IMR-90 (cell line): ENCODE measurements around the gene OR2H1. TPM values are rescaled to one million over a fixed set of nuclear protein-coding genes. Genes with fewer than 3 reads are reported as not detected.

Experiments
- ATAC-seq: fragments of 200-7000 bp; cut with Tn5 transposase; 2 replicates; pipeline ENCODE4 v1.9.1; 2020; ENCODE audit warnings: low read depth, mild to moderate bottlenecking, moderate library complexity
- BruUV-seq: library from RNA; stranded (reverse); fragments of 400-500 nt; replicated peaks from 2 replicates; lab custom pipeline; 2021; lab: Mats Ljungman, UMichigan
- CTCF ChIA-PET: fragments of 300-600 bp; formaldehyde crosslinking; extraction: SDS; loops from one replicate; lab custom pipeline; 2021; ENCODE audit warnings: antibody characterized with exemption; lab: Yijun Ruan, JAX
- POLR2A ChIA-PET: fragments of 300-600 bp; sonication (Branson Sonifier 250); formaldehyde crosslinking; loops from one replicate; lab custom pipeline; 2022; ENCODE audit warnings: antibody characterized with exemption; ENCODE audit not compliant: unreplicated experiment; lab: Charles Lee
- DNase-seq: peaks from one replicate; pipeline ENCODE4 v3.0.0; 2013
- H2AFZ ChIP-seq: replicated peaks from 2 replicates; pipeline ENCODE3; 2013; ENCODE audit warnings: low read length, mild to moderate bottlenecking; ENCODE audit not compliant: poor library complexity
- H2AK5ac ChIP-seq: 2 replicates; pipeline ENCODE4 v1.6.1; 2013; ENCODE audit warnings: low read depth, low read length, inconsistent platforms
- H2AK9ac ChIP-seq: replicated peaks from 2 replicates; pipeline ENCODE3; 2013; ENCODE audit warnings: mild to moderate bottlenecking, low read depth, low read length, moderate library complexity; ENCODE audit not compliant: poor library complexity
- H2BK120ac ChIP-seq: 2 replicates; pipeline ENCODE4 v1.6.1; 2013; ENCODE audit warnings: low read depth, low read length, inconsistent platforms
- H2BK15ac ChIP-seq: 3 replicates; pipeline ENCODE4 v1.6.1; 2013; ENCODE audit warnings: low read depth, low read length, inconsistent platforms
- H2BK20ac ChIP-seq: 2 replicates; pipeline ENCODE4 v1.6.1; 2013; ENCODE audit warnings: low read depth, mild to moderate bottlenecking, inconsistent platforms, low read length, moderate library complexity
- H2BK5ac ChIP-seq: 2 replicates; pipeline ENCODE4 v1.6.1; 2013; ENCODE audit warnings: mild to moderate bottlenecking, low read depth, low read length, inconsistent platforms; ENCODE audit not compliant: poor library complexity, severe bottlenecking
- H3K14ac ChIP-seq: replicated peaks from 2 replicates; pipeline ENCODE4 v1.6.1; 2013; ENCODE audit warnings: low read depth, low read length, inconsistent platforms
- H3K18ac ChIP-seq: 2 replicates; pipeline ENCODE4 v1.6.1; 2013; ENCODE audit warnings: low read depth, low read length, control low read depth
- H3K23ac ChIP-seq: 2 replicates; pipeline ENCODE4 v1.6.1; 2013; ENCODE audit warnings: low read depth, low read length, inconsistent platforms
- H3K27ac ChIP-seq: 2 replicates; pipeline ENCODE4 v1.5.1; 2013; ENCODE audit warnings: mild to moderate bottlenecking, control low read depth, low read length; ENCODE audit not compliant: insufficient read depth
- H3K27me3 ChIP-seq: 2 replicates; pipeline ENCODE4 v1.6.1; 2013; ENCODE audit warnings: low read length; ENCODE audit not compliant: control insufficient read depth, insufficient read depth
- H3K36me3 ChIP-seq: 2 replicates; pipeline ENCODE4 v1.6.1; 2013; ENCODE audit warnings: low read length, mixed read lengths; ENCODE audit not compliant: control insufficient read depth, insufficient read depth
- H3K4ac ChIP-seq: 2 replicates; pipeline ENCODE4 v1.6.1; 2013; ENCODE audit warnings: low read depth, low read length, inconsistent platforms
- H3K4me1 ChIP-seq: 2 replicates; pipeline ENCODE4 v1.6.1; 2013; ENCODE audit warnings: low read length, mixed read lengths; ENCODE audit not compliant: control insufficient read depth, insufficient read depth
- H3K4me2 ChIP-seq: 2 replicates; pipeline ENCODE4 v1.6.1; 2013; ENCODE audit warnings: low read depth, mild to moderate bottlenecking, control low read depth, low read length, moderate library complexity
- H3K4me3 ChIP-seq: 2 replicates; pipeline ENCODE4 v1.5.1; 2013; ENCODE audit warnings: low read depth, mild to moderate bottlenecking, control low read depth, low read length, moderate library complexity; ENCODE audit not compliant: insufficient read depth
- H3K56ac ChIP-seq: 2 replicates; pipeline ENCODE4 v1.6.1; 2013; ENCODE audit warnings: low read length, inconsistent platforms; ENCODE audit not compliant: insufficient read depth; ENCODE audit errors: extremely low read depth
- H3K79me1 ChIP-seq, 2 experiments: 2 replicates each; pipeline ENCODE4 v1.6.1; 2013; ENCODE audit warnings: low read length in 2 of 2, inconsistent platforms in 1 of 2, low read depth in 1 of 2
- H3K9ac ChIP-seq: 2 replicates; pipeline ENCODE4 v1.6.1; 2013; ENCODE audit warnings: low read depth, low read length, control low read depth
- H3K9me1 ChIP-seq: 2 replicates; pipeline ENCODE4 v1.6.1; 2013; ENCODE audit warnings: low read length, inconsistent platforms; ENCODE audit not compliant: insufficient read depth
- H3K9me3 ChIP-seq: 2 replicates; pipeline ENCODE4 v1.6.1; 2013; ENCODE audit warnings: low read length; ENCODE audit not compliant: control insufficient read depth, insufficient read depth
- H4K20me1 ChIP-seq: 2 replicates; pipeline ENCODE4 v1.6.1; 2013; ENCODE audit warnings: low read length, inconsistent platforms; ENCODE audit not compliant: insufficient read depth
- H4K5ac ChIP-seq: 2 replicates; pipeline ENCODE4 v1.6.1; 2013; ENCODE audit warnings: mild to moderate bottlenecking, low read depth, low read length, control low read depth
- H4K8ac ChIP-seq, 2 experiments: 2 replicates each; pipeline ENCODE4 v1.6.1; 2013; ENCODE audit warnings: low read depth in 2 of 2, low read length in 2 of 2, control low read depth in 1 of 2, inconsistent platforms in 1 of 2
- H4K91ac ChIP-seq: 2 replicates; pipeline ENCODE4 v1.6.1; 2013; ENCODE audit warnings: low read depth, low read length, inconsistent platforms; ENCODE audit not compliant: insufficient read depth
- BHLHE40 ChIP-seq: fragments of 150-350 bp; IDR thresholded peaks from 2 replicates; pipeline ENCODE4 v1.6.1; 2016; ENCODE audit warnings: mild to moderate bottlenecking, low read depth, low read length
- CEBPB ChIP-seq: IDR thresholded peaks from 2 replicates; pipeline ENCODE4 v1.6.1; 2012; ENCODE audit warnings: low read depth, low read length, improper control_type of control experiment
- CHD1 ChIP-seq: IDR thresholded peaks from 2 replicates; pipeline ENCODE4 v1.6.1; 2012; ENCODE audit warnings: low read depth, low read length, improper control_type of control experiment
- MAZ ChIP-seq: IDR thresholded peaks from 2 replicates; pipeline ENCODE4 v1.6.1; 2012; ENCODE audit warnings: low read depth, mild to moderate bottlenecking, low read length, improper control_type of control experiment, moderate library complexity, borderline replicate concordance
- POLR2A ChIP-seq: IDR thresholded peaks from 2 replicates; pipeline ENCODE4 v1.6.1; 2012; ENCODE audit warnings: mild to moderate bottlenecking, low read depth, low read length
- RCOR1 ChIP-seq: IDR thresholded peaks from 2 replicates; pipeline ENCODE4 v1.6.1; 2012; ENCODE audit warnings: mild to moderate bottlenecking, low read length, improper control_type of control experiment; ENCODE audit not compliant: insufficient replicate concordance
- RFX5 ChIP-seq: IDR thresholded peaks from 2 replicates; pipeline ENCODE4 v1.8.0; 2012; ENCODE audit warnings: low read depth, mild to moderate bottlenecking, low read length, moderate library complexity
- SMC3 ChIP-seq: fragments of 150-350 bp; IDR thresholded peaks from 2 replicates; pipeline ENCODE4 v1.6.1; 2016; ENCODE audit warnings: low read depth, mild to moderate bottlenecking, antibody characterized with exemption, low read length, moderate library complexity
- WGBS, 2 experiments: methylation state at CpG; one replicate each; pipeline versions ENCODE4 v1.1.5 to v1.1.7; 2013; ENCODE audit warnings: missing lambda C conversion rate in 2 of 2; ENCODE audit not compliant: insufficient read length in 1 of 2; ENCODE audit errors: extremely low coverage in 2 of 2; 5-methylcytosine and 5-hydroxymethylcytosine counted together
- dilution Hi-C: fragments of 300-500 bp; cut with HindIII; formaldehyde crosslinking; loops from one replicate; pipeline ENCODE4 v1.14.3; 2018; ENCODE audit warnings: low sequenced_read_pairs; ENCODE audit not compliant: unreplicated experiment
- in situ Hi-C: fragments of 300-500 bp; cut with MboI; formaldehyde crosslinking; loops from 3 replicates; pipeline ENCODE4 v1.14.3; 2019; ENCODE audit warnings: low sequenced_read_pairs, inconsistent platforms, mixed read lengths
- intact Hi-C: fragments of 100-400 bp; cut with micrococcal nuclease; formaldehyde crosslinking; loops from 2 replicates; pipeline ENCODE4 v1.10.0; 2022
- polyA plus RNA-seq, 3 experiments: library from polyadenylated mRNA; depleted of rRNA; stranded (reverse); fragments of >200 nt; gene quantifications; 2 replicates each; pipeline ENCODE4 v1.2.3, GENCODE V29; 2012; ENCODE audit warnings: low replicate concordance in 1 of 3
- total RNA-seq: library from RNA; depleted of rRNA; stranded (reverse); fragments of >200 nt; gene quantifications from 2 replicates; pipeline ENCODE4 v1.2.3, GENCODE V29; 2012
- TF ChIP-seq, protein P1 (sequence below): fragments of 150-350 bp; IDR thresholded peaks from 2 replicates; pipeline ENCODE4 v1.6.1; 2017; ENCODE audit warnings: mild to moderate bottlenecking, antibody characterized with exemption, low read length, low read depth

Gene OR2H1
- total and polyA plus RNA-seq, 2 of the 4 experiments (the other 2 are of a cell fraction) = not detected

GRCh38 chr6:29494131-29494530 is 37.2 kb downstream of the OR2H1 start:
- no peak overlapping the region for H4K5ac ChIP-seq
- H3K9me1 ChIP-seq = no peaks in the 10 kb centered on the region
- H2AFZ ChIP-seq = no peak overlapping the region
- no peak for DNase-seq
- H2BK120ac ChIP-seq = no peak overlapping the region
- in situ Hi-C loops = no loop called here
- ChIA-PET POLR2A (no interaction called here), CTCF (no interaction called here)
- ATAC-seq = no peak
- H3K27ac ChIP-seq = no peak overlapping the region
- no peak overlapping the region for H2BK20ac ChIP-seq
- H4K20me1 ChIP-seq = no peaks in the 10 kb centered on the region
- H3K4ac ChIP-seq = no peak overlapping the region
- H3K27me3 ChIP-seq = no peaks in the 10 kb centered on the region
- no peak for TF ChIP-seq RCOR1
- no peak for TF ChIP-seq MAZ
- no peak for TF ChIP-seq POLR2A
- no peak for TF ChIP-seq SMC3
- no peak for TF ChIP-seq CHD1
- TF ChIP-seq CEBPB = no peak
- TF ChIP-seq BHLHE40 = no peak
- TF ChIP-seq RFX5 = no peak
- TF ChIP-seq, protein P1, sequence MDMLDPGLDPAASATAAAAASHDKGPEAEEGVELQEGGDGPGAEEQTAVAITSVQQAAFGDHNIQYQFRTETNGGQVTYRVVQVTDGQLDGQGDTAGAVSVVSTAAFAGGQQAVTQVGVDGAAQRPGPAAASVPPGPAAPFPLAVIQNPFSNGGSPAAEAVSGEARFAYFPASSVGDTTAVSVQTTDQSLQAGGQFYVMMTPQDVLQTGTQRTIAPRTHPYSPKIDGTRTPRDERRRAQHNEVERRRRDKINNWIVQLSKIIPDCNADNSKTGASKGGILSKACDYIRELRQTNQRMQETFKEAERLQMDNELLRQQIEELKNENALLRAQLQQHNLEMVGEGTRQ = no peak
- intact Hi-C loops = no loop called here
- H2AK5ac ChIP-seq = no peak overlapping the region
- H3K4me1 ChIP-seq = no peaks in the 10 kb centered on the region
- no peak overlapping the region for H4K8ac ChIP-seq
- H3K4me2 ChIP-seq = no peak overlapping the region
- no peak overlapping the region for H3K56ac ChIP-seq
- H3K79me1 ChIP-seq = no peaks in the 10 kb centered on the region
- no peak overlapping the region for H3K18ac ChIP-seq
- H3K4me3 ChIP-seq = no peak overlapping the region
- H2AK9ac ChIP-seq = no peak overlapping the region
- no peak overlapping the region for H2BK15ac ChIP-seq
- no peak overlapping the region for H3K14ac ChIP-seq
- H3K23ac ChIP-seq = no peak overlapping the region
- H3K9ac ChIP-seq = no peak overlapping the region
- 20% methylated on average over 1 of the region's 2 CpGs; no CpG with 5 or more reads in 1 of the 2 experiments for WGBS, 2 experiments
- peaks cover 6% of the 10 kb centered on the region for H3K9me3 ChIP-seq
- no peak overlapping the region for H2BK5ac ChIP-seq
- dilution Hi-C loops = no loop called here
- no TSS peak for BruUV-seq
- H3K36me3 ChIP-seq = no peaks in the 10 kb centered on the region
- no peak overlapping the region for H4K91ac ChIP-seq
